SK-N-SH (cell line): ENCODE results near the gene ENTHD1. TPM values are rescaled to one million over a fixed set of nuclear protein-coding genes. Genes with fewer than 3 reads are reported as not detected.

ENCODE experiments used
- CTCF ChIA-PET: fragments of 300-600, 350-600 bp; formaldehyde crosslinking; extraction: SDS; loops from one replicate; lab custom pipeline; 2021; lab: Yijun Ruan, JAX
- POLR2A ChIA-PET: fragments of 350-600 bp; sonication (Branson Sonifier 250); formaldehyde crosslinking; extraction: SDS; loops from one replicate; lab custom pipeline; 2020; ENCODE audit warnings: antibody characterized with exemption, inconsistent platforms; lab: Yijun Ruan, JAX
- DNase-seq: peaks from one replicate; pipeline ENCODE4 v3.0.0; 2012
- H2AFZ ChIP-seq: fragments of 200-600 bp; sonication (generic); 2 replicates; pipeline ENCODE4 v1.8.1; 2016; ENCODE audit warnings: antibody characterized with exemption, mild to moderate bottlenecking, low read depth
- H3F3A ChIP-seq: fragments of 200-600 bp; sonication (generic); replicated peaks from 2 replicates; pipeline ENCODE3; 2016; ENCODE audit warnings: antibody characterized with exemption, mild to moderate bottlenecking; ENCODE audit not compliant: insufficient read depth
- H3K27ac ChIP-seq, 2 experiments: fragments of 200-500 bp in 1 of 2; fragments of 200-600 bp in 1 of 2; sonication (Bioruptor generic) in 1 of 2; sonication (generic), shearing (Covaris generic) in 1 of 2; 2 replicates each; pipeline versions ENCODE4 v1.5.1 to v1.6.1; 2014 to 2016; ENCODE audit warnings: low read depth in 2 of 2, inconsistent platforms in 1 of 2, low read length in 1 of 2, mild to moderate bottlenecking in 1 of 2, mixed read lengths in 1 of 2
- H3K27me3 ChIP-seq: fragments of 200-600 bp; sonication (generic), shearing (Covaris generic); 2 replicates; pipeline ENCODE4 v1.6.1; 2016; ENCODE audit warnings: mixed run types; ENCODE audit not compliant: insufficient read depth
- H3K36me3 ChIP-seq, 2 experiments: fragments of 200-500 bp in 1 of 2; fragments of 200-600 bp in 1 of 2; sonication (Bioruptor generic) in 1 of 2; sonication (generic) in 1 of 2; replicated peaks in 1 of 2; 2 replicates each; pipeline versions ENCODE3 to v1.5.1; 2014 to 2016; ENCODE audit warnings: low read length in 1 of 2, mild to moderate bottlenecking in 1 of 2; ENCODE audit not compliant: insufficient read depth in 2 of 2, control insufficient read depth in 1 of 2
- H3K4me1 ChIP-seq, 2 experiments: fragments of 200-500 bp in 1 of 2; fragments of 200-600 bp in 1 of 2; sonication (Bioruptor generic) in 1 of 2; sonication (generic), shearing (Covaris generic) in 1 of 2; 2 replicates each; pipeline versions ENCODE4 v1.5.1 to v1.6.1; 2014 to 2016; ENCODE audit warnings: low read depth in 1 of 2, low read length in 1 of 2, mixed run types in 1 of 2; ENCODE audit not compliant: insufficient read depth in 2 of 2, control insufficient read depth in 1 of 2
- H3K4me2 ChIP-seq: fragments of 200-600 bp; sonication (generic), shearing (Covaris generic); 2 replicates; pipeline ENCODE4 v1.6.1; 2017; ENCODE audit warnings: mixed run types
- H3K4me3 ChIP-seq, 2 experiments: fragments of 200-500 bp in 1 of 2; fragments of 200-600 bp in 1 of 2; sonication (Bioruptor generic) in 1 of 2; sonication (generic), shearing (Covaris generic) in 1 of 2; 2 replicates each; pipeline versions ENCODE4 v1.5.1 to v1.8.1; 2014 to 2016; ENCODE audit warnings: low read depth in 2 of 2, inconsistent platforms in 1 of 2, low read length in 1 of 2, mild to moderate bottlenecking in 1 of 2, mixed read lengths in 1 of 2, moderate library complexity in 1 of 2
- H3K79me2 ChIP-seq: fragments of 200-600 bp; sonication (generic); 2 replicates; pipeline ENCODE4 v1.8.1; 2017; ENCODE audit warnings: mild to moderate bottlenecking; ENCODE audit not compliant: insufficient read depth
- H3K9ac ChIP-seq: fragments of 200-600 bp; sonication (generic); 2 replicates; pipeline ENCODE4 v1.6.1; 2017; ENCODE audit warnings: mixed run types
- H3K9me2 ChIP-seq: fragments of 200-600 bp; sonication (generic); 2 replicates; pipeline ENCODE4 v1.6.1; 2017; ENCODE audit warnings: mixed run types
- H3K9me3 ChIP-seq: fragments of 200-600 bp; sonication (generic); 2 replicates; pipeline ENCODE4 v1.6.1; 2017; ENCODE audit warnings: mixed run types, mild to moderate bottlenecking, moderate library complexity
- H4K20me1 ChIP-seq: fragments of 200-600 bp; sonication (generic); 2 replicates; pipeline ENCODE4 v1.6.1; 2017; ENCODE audit warnings: mild to moderate bottlenecking, mixed run types; ENCODE audit not compliant: insufficient read depth
- CHD2 ChIP-seq: fragments of 150-350 bp; IDR thresholded peaks from 2 replicates; pipeline ENCODE4 v1.6.1; 2018; ENCODE audit warnings: low read length; ENCODE audit not compliant: partially characterized antibody
- CTCF ChIP-seq: fragments of 200-600 bp; sonication (generic); IDR thresholded peaks from 2 replicates; pipeline ENCODE4 v1.6.1; 2017; ENCODE audit warnings: antibody characterized with exemption, mild to moderate bottlenecking, moderate library complexity
- EZH2phosphoT487 ChIP-seq: fragments of 200-600 bp; sonication (generic); IDR thresholded peaks from 2 replicates; pipeline ENCODE4 v1.6.1; 2017; ENCODE audit warnings: low read depth, mixed run types, mild to moderate bottlenecking, antibody characterized with exemption, moderate library complexity, borderline replicate concordance
- FOSL2 ChIP-seq: IDR thresholded peaks from 2 replicates; pipeline ENCODE4 v1.4.0; 2012; ENCODE audit warnings: low read depth, mild to moderate bottlenecking, moderate library complexity, borderline replicate concordance
- FOXJ3 ChIP-seq: sonication (generic); formaldehyde crosslinking; IDR thresholded peaks from 2 replicates; pipeline ENCODE4 v1.5.1; 2020; ENCODE audit warnings: mild to moderate bottlenecking, missing genetic modification reagents
- GABPA ChIP-seq: IDR thresholded peaks from 2 replicates; pipeline ENCODE4 v1.4.0; 2012; ENCODE audit warnings: low read depth, mild to moderate bottlenecking
- GATA2 ChIP-seq: sonication (generic); formaldehyde crosslinking; IDR thresholded peaks from 2 replicates; pipeline ENCODE4 v1.5.0; 2020; ENCODE audit warnings: mild to moderate bottlenecking, missing genetic modification reagents
- IRF3 ChIP-seq: fragments of 150-350 bp; IDR thresholded peaks from 2 replicates; pipeline ENCODE4 v1.6.1; 2016; ENCODE audit warnings: mild to moderate bottlenecking, low read depth, low read length
- JUND ChIP-seq: IDR thresholded peaks from 2 replicates; pipeline ENCODE4 v1.4.0; 2012
- MEF2A ChIP-seq: IDR thresholded peaks from 2 replicates; pipeline ENCODE4 v1.4.0; 2012; ENCODE audit warnings: low read depth, borderline replicate concordance
- NFIC ChIP-seq: IDR thresholded peaks from 2 replicates; pipeline ENCODE4 v1.4.0; 2012; ENCODE audit warnings: borderline replicate concordance
- POLR2AphosphoS5 ChIP-seq: IDR thresholded peaks from 2 replicates; pipeline ENCODE4 v1.6.1; 2012; ENCODE audit warnings: low read depth, low read length
- RAD21 ChIP-seq: IDR thresholded peaks from 2 replicates; pipeline ENCODE4 v1.6.1; 2012; ENCODE audit warnings: mild to moderate bottlenecking, low read length
- RCOR1 ChIP-seq: fragments of 150-350 bp; IDR thresholded peaks from 2 replicates; pipeline ENCODE4 v1.6.1; 2017; ENCODE audit warnings: antibody characterized with exemption, low read length
- RFX5 ChIP-seq: IDR thresholded peaks from 2 replicates; pipeline ENCODE4 v1.6.1; 2012; ENCODE audit warnings: mild to moderate bottlenecking, improper control_type of control experiment, low read length
- SIN3A ChIP-seq: IDR thresholded peaks from 2 replicates; pipeline ENCODE4 v1.6.1; 2012; ENCODE audit warnings: low read depth, mild to moderate bottlenecking, low read length, moderate library complexity, borderline replicate concordance
- SMC3 ChIP-seq: IDR thresholded peaks from 2 replicates; pipeline ENCODE4 v1.6.1; 2012; ENCODE audit warnings: low read depth, low read length, improper control_type of control experiment
- USF1 ChIP-seq: IDR thresholded peaks from 2 replicates; pipeline ENCODE4 v1.4.0; 2012; ENCODE audit warnings: low read depth, borderline replicate concordance
- USF2 ChIP-seq: fragments of 150-350 bp; IDR thresholded peaks from 2 replicates; pipeline ENCODE4 v1.6.1; 2017; ENCODE audit warnings: antibody characterized with exemption, low read length, low read depth, borderline replicate concordance
- YY1 ChIP-seq: IDR thresholded peaks from 2 replicates; pipeline ENCODE4 v1.4.0; 2012; ENCODE audit warnings: low read depth, mild to moderate bottlenecking
- WGBS: methylation state at CpG from one replicate; pipeline ENCODE4 v1.1.6; 2017; ENCODE audit warnings: low lambda C conversion rate; 5-methylcytosine and 5-hydroxymethylcytosine counted together
- polyA plus RNA-seq, 3 experiments: library from polyadenylated mRNA; depleted of rRNA; stranded (reverse); fragments of >200 nt; gene quantifications; 2 replicates each; pipeline ENCODE4 v1.2.3, GENCODE V29; 2012
- TF ChIP-seq, protein P1 (sequence below): IDR thresholded peaks from 2 replicates; pipeline ENCODE4 v1.4.0; 2012; ENCODE audit warnings: low read depth, borderline replicate concordance

Gene ENTHD1
- polyA plus RNA-seq, 1 of the 3 experiments (the other 2 are of a cell fraction) = not detected

DNA sequence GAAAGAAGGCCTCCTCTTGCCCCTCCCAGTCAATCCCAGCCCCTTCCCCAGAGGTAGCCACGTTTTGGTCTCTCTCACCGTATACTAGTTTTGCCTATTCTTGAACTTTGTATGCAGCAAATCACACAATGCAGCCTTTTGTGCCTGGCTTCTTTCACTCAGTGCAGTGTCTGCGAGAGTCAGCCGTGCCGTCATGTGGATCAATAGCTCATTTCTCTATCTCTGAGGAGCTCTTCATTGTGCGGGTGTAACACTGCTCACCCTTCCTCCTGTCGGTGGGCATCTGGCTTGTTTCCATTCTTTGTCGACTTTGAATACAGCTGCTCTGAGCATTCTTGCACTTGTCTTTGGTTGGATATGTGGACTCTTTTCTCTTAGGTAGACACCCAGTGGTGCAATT lies 176.5 kb downstream of the ENTHD1 start:
- H3K79me2 ChIP-seq = no peaks in the 10 kb centered on the region
- no peak overlapping the region for H3K4me3 ChIP-seq
- H4K20me1 ChIP-seq = no peaks in the 10 kb centered on the region
- no peaks in the 10 kb centered on the region for H3K36me3 ChIP-seq
- CTCF ChIA-PET = no interaction called here
- WGBS = 69% methylated on average over 8 of the region's 8 CpGs
- TF ChIP-seq FOSL2 = no peak
- TF ChIP-seq USF1 = no peak
- TF ChIP-seq CHD2 = no peak
- TF ChIP-seq GABPA = no peak
- no peak for TF ChIP-seq IRF3
- no peak for TF ChIP-seq MEF2A
- TF ChIP-seq SMC3 = no peak
- TF ChIP-seq POLR2AphosphoS5 = no peak
- H3F3A ChIP-seq = no peaks in the 10 kb centered on the region
- POLR2A ChIA-PET = no interaction called here
- no peaks in the 10 kb centered on the region for H3K27me3 ChIP-seq
- no peak overlapping the region for H3K4me2 ChIP-seq
- no peak overlapping the region for H2AFZ ChIP-seq
- no peak overlapping the region for H3K9ac ChIP-seq
- H3K27ac ChIP-seq = no peak overlapping the region
- peaks cover 0 to 2% of the 10 kb centered on the region in 2 experiments; a peak in 1 of 4 replicates for H3K4me1 ChIP-seq
- H3K9me2 ChIP-seq = no peaks in the 10 kb centered on the region
- no peaks in the 10 kb centered on the region for H3K9me3 ChIP-seq
- no peak for DNase-seq

- CTCF ChIA-PET = no interaction called here
- Histone ChIP-seq H3K4me3 (no peak overlapping the region), H3K4me1 (peaks cover 0 to 2% of the 10 kb centered on the region in 2 experiments; a peak in 1 of 4 replicates), H2AFZ (no peak overlapping the region), H3K27ac (no peak overlapping the region), H3K9me2 (no peaks in the 10 kb centered on the region), H3K9me3 (no peaks in the 10 kb centered on the region), H4K20me1 (no peaks in the 10 kb centered on the region), H3K79me2 (no peaks in the 10 kb centered on the region), H3K4me2 (no peak overlapping the region), H3K9ac (no peak overlapping the region), H3K27me3 (no peaks in the 10 kb centered on the region), H3K36me3 (no peaks in the 10 kb centered on the region), H3F3A (no peaks in the 10 kb centered on the region)
- WGBS = 79% methylated on average over 4 of the region's 10 CpGs
- POLR2A ChIA-PET = no interaction called here
- TF ChIP-seq GATA2 (CRISPR knock-in tag) = no peak
- TF ChIP-seq EZH2phosphoT487 = no peak
- TF ChIP-seq, protein P1, sequence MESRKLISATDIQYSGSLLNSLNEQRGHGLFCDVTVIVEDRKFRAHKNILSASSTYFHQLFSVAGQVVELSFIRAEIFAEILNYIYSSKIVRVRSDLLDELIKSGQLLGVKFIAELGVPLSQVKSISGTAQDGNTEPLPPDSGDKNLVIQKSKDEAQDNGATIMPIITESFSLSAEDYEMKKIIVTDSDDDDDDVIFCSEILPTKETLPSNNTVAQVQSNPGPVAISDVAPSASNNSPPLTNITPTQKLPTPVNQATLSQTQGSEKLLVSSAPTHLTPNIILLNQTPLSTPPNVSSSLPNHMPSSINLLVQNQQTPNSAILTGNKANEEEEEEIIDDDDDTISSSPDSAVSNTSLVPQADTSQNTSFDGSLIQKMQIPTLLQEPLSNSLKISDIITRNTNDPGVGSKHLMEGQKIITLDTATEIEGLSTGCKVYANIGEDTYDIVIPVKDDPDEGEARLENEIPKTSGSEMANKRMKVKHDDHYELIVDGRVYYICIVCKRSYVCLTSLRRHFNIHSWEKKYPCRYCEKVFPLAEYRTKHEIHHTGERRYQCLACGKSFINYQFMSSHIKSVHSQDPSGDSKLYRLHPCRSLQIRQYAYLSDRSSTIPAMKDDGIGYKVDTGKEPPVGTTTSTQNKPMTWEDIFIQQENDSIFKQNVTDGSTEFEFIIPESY = no peak
- no peak for TF ChIP-seq USF2
- TF ChIP-seq RFX5 = no peak
- TF ChIP-seq JUND = no peak
- TF ChIP-seq NFIC = no peak
- TF ChIP-seq SIN3A = no peak
- TF ChIP-seq YY1 = no peak
- TF ChIP-seq CTCF = no peak
- TF ChIP-seq RAD21 = no peak
- no peak for TF ChIP-seq FOXJ3 (CRISPR knock-in tag)
- TF ChIP-seq RCOR1 = no peak
- no peak for DNase-seq
These were observed 177.0 kb downstream of the ENTHD1 start for GRCh38 chr22:39716534-39716933.
